CD14-positive monocyte (primary cell): ENCODE measurements around the gene ZCCHC17. TPM values are rescaled to one million over a fixed set of nuclear protein-coding genes. Genes with fewer than 3 reads are reported as not detected.

Source experiments
- DNase-seq, 3 donors: peaks; one replicate each; pipeline ENCODE4 v3.0.0-alpha.2; 2011 to 2022
- H2AFZ ChIP-seq: 2 replicates; pipeline ENCODE4 v1.6.0; 2012; ENCODE audit warnings: mild to moderate bottlenecking, low read depth, low read length, inconsistent platforms; ENCODE audit not compliant: insufficient read depth, poor library complexity, severe bottlenecking
- H3K27ac ChIP-seq, 2 donors: 1 replicate in 1 of 2; 2 replicates in 1 of 2; pipeline ENCODE4 v1.5.1; 2012 to 2013; ENCODE audit warnings: low read length in 2 of 2, control low read depth in 1 of 2, inconsistent platforms in 1 of 2, low read depth in 1 of 2, mild to moderate bottlenecking in 1 of 2
- H3K27me3 ChIP-seq, 2 donors: one replicate each; pipeline versions ENCODE4 v1.6.0 to v1.6.1; 2011 to 2013; ENCODE audit warnings: low read length in 2 of 2; ENCODE audit not compliant: control insufficient read depth in 2 of 2, insufficient read depth in 2 of 2
- H3K36me3 ChIP-seq, 2 donors: replicated peaks in 1 of 2; 1 replicate in 1 of 2; 2 replicates in 1 of 2; pipeline versions ENCODE4 v1.5.1 to v1.6.1; 2012 to 2013; ENCODE audit warnings: low read length in 2 of 2, control low read depth in 1 of 2, inconsistent platforms in 1 of 2, mild to moderate bottlenecking in 1 of 2; ENCODE audit not compliant: insufficient read depth in 2 of 2, control insufficient read depth in 1 of 2
- H3K4me1 ChIP-seq, 2 donors: 1 replicate in 1 of 2; 2 replicates in 1 of 2; pipeline versions ENCODE4 v1.5.1 to v1.6.1; 2012 to 2013; ENCODE audit warnings: low read length in 2 of 2, control low read depth in 1 of 2, inconsistent platforms in 1 of 2, mild to moderate bottlenecking in 1 of 2, moderate library complexity in 1 of 2; ENCODE audit not compliant: insufficient read depth in 2 of 2, control insufficient read depth in 1 of 2
- H3K4me2 ChIP-seq: replicated peaks from 2 replicates; pipeline ENCODE3; 2012; ENCODE audit warnings: low read length, moderate library complexity, mild to moderate bottlenecking; ENCODE audit not compliant: poor library complexity, severe bottlenecking; ENCODE audit errors: extremely low read depth
- H3K4me3 ChIP-seq, 3 experiments: fragments of 200-600 bp in 1 of 3; sonication (generic) in 1 of 3; replicated peaks in 1 of 3; 1 replicate in 2 of 3; 2 replicates in 1 of 3; pipeline ENCODE4 v1.5.1; 2011 to 2013; ENCODE audit warnings: low read length in 3 of 3, mild to moderate bottlenecking in 3 of 3, control low read depth in 2 of 3, low read depth in 2 of 3, inconsistent platforms in 1 of 3, moderate library complexity in 1 of 3
- H3K79me2 ChIP-seq: 2 replicates; pipeline ENCODE4 v1.6.0; 2012; ENCODE audit warnings: mild to moderate bottlenecking, control low read depth, inconsistent platforms, low read length, moderate library complexity; ENCODE audit not compliant: insufficient read depth
- H3K9ac ChIP-seq: 2 replicates; pipeline ENCODE4 v1.6.0; 2017; ENCODE audit warnings: low read length, mild to moderate bottlenecking; ENCODE audit not compliant: insufficient read depth, poor library complexity, severe bottlenecking
- H3K9me3 ChIP-seq, 2 donors: replicated peaks in 1 of 2; 1 replicate in 1 of 2; 2 replicates in 1 of 2; pipeline versions ENCODE4 v1.5.1 to v1.6.1; 2012 to 2013; ENCODE audit warnings: low read length in 2 of 2, control low read depth in 1 of 2; ENCODE audit not compliant: control insufficient read depth in 1 of 2, insufficient read depth in 1 of 2
- H4K20me1 ChIP-seq: 2 replicates; pipeline ENCODE4 v1.6.0; 2012; ENCODE audit warnings: mild to moderate bottlenecking, low read length, control low read depth, moderate library complexity; ENCODE audit not compliant: insufficient read depth
- H3K27ac Mint-ChIP-seq, 7 donors: one replicate each; pipeline ENCODE4 v1.8.0; 2020; ENCODE audit warnings: mild to moderate bottlenecking in 7 of 7, mixed read lengths in 7 of 7, moderate library complexity in 6 of 7, inconsistent platforms in 2 of 7
- H3K27me3 Mint-ChIP-seq, 3 donors: one replicate each; pipeline ENCODE4 v1.8.0; 2021 to 2022; ENCODE audit warnings: low read depth in 3 of 3, mild to moderate bottlenecking in 3 of 3, mixed read lengths in 3 of 3, moderate library complexity in 3 of 3, inconsistent platforms in 1 of 3
- H3K36me3 Mint-ChIP-seq, 2 donors: one replicate each; pipeline ENCODE4 v1.8.0; 2020; ENCODE audit warnings: mixed read lengths in 2 of 2, inconsistent platforms in 1 of 2, mild to moderate bottlenecking in 1 of 2
- H3K4me1 Mint-ChIP-seq: one replicate; pipeline ENCODE4 v1.8.0; 2020; ENCODE audit warnings: mild to moderate bottlenecking, mixed read lengths
- H3K4me3 Mint-ChIP-seq, 2 donors: one replicate each; pipeline ENCODE4 v1.8.0; 2020; ENCODE audit warnings: mild to moderate bottlenecking in 2 of 2, mixed read lengths in 2 of 2, moderate library complexity in 1 of 2
- H3K9me3 Mint-ChIP-seq, 7 donors: one replicate each; pipeline ENCODE4 v1.8.0; 2020 to 2022; ENCODE audit warnings: mixed read lengths in 7 of 7, mild to moderate bottlenecking in 6 of 7, moderate library complexity in 6 of 7, inconsistent platforms in 2 of 7
- CTCF ChIP-seq: fragments of 200-600 bp; IDR thresholded peaks from one replicate; pipeline ENCODE4 v1.8.0; 2022; ENCODE audit warnings: antibody characterized with exemption, mild to moderate bottlenecking
- WGBS: methylation state at CpG from one replicate; pipeline ENCODE4 v1.1.5; 2013; ENCODE audit warnings: missing lambda C conversion rate; ENCODE audit not compliant: insufficient coverage; 5-methylcytosine and 5-hydroxymethylcytosine counted together
- intact Hi-C, 2 donors: fragments of 100-400 bp; cut with micrococcal nuclease; formaldehyde crosslinking; loops; one replicate each; pipeline versions ENCODE4 v1.15.0 to v1.15.1; 2023
- polyA plus RNA-seq, 3 donors: library from polyadenylated mRNA; depleted of rRNA in 1 of 3; unstranded in 2 of 3; stranded (reverse) in 1 of 3; fragments of 300-500 nt in 2 of 3; fragments of >200 nt in 1 of 3; fragmentation: Illumina TruSeq in 2 of 3; gene quantifications; 1 replicate in 2 of 3; 2 replicates in 1 of 3; pipeline ENCODE4 v1.2.3, GENCODE V29; 2012 to 2021

The ZCCHC17 gene
- polyA plus RNA-seq, 3 donors: 17.0 to 32.3 (median 29.3) TPM

DNA sequence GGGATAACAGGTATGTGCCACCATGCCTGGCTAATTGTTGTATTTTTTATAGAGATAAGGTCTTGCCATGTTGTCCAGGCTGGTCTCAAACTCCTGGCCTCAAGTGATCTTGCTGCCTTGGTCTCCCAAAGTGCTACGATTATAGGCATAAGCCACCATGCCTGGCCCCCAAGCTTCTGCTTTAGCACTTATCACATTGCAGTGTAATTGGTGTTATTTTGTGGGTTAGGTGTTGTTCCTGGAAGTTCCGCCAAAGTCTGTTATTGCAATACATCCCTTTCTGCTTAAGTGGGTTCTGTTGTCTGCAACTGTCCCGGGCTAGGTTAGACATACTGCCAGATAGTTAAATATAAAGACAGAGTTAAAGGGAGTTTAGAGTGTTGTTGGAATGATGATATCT, 3.4 kb downstream of the ZCCHC17 start:
- Histone ChIP-seq H4K20me1 (peaks cover 6% of the 10 kb centered on the region), H3K27me3 (no peaks in the 10 kb centered on the region), H3K4me1 (peaks cover 23 to 27% of the 10 kb centered on the region in 2 donors), H2AFZ (no peak overlapping the region), H3K9me3 (no peaks in the 10 kb centered on the region), H3K4me3 (no peak overlapping the region), H3K79me2 (peaks cover 82% of the 10 kb centered on the region), H3K4me2 (no peak overlapping the region), H3K36me3 (peaks cover 2 to 5% of the 10 kb centered on the region in 2 donors), H3K27ac (no peak overlapping the region), H3K9ac (no peak overlapping the region)
- Mint-ChIP-seq H3K9me3 (no peaks in the 10 kb centered on the region), H3K27ac (peak overlapping the region in 2 of 7 donors; percentile 47 to 58), H3K4me3 (no peak overlapping the region), H3K36me3 (peaks cover 7 to 25% of the 10 kb centered on the region in 2 donors), H3K27me3 (no peaks in the 10 kb centered on the region), H3K4me1 (peaks cover 11% of the 10 kb centered on the region)
- intact Hi-C loops: no loop called here
- no peak for TF ChIP-seq CTCF
- no CpG with 5 or more reads among the region's 3 CpGs for WGBS
- DNase-seq: no peak

DNA sequence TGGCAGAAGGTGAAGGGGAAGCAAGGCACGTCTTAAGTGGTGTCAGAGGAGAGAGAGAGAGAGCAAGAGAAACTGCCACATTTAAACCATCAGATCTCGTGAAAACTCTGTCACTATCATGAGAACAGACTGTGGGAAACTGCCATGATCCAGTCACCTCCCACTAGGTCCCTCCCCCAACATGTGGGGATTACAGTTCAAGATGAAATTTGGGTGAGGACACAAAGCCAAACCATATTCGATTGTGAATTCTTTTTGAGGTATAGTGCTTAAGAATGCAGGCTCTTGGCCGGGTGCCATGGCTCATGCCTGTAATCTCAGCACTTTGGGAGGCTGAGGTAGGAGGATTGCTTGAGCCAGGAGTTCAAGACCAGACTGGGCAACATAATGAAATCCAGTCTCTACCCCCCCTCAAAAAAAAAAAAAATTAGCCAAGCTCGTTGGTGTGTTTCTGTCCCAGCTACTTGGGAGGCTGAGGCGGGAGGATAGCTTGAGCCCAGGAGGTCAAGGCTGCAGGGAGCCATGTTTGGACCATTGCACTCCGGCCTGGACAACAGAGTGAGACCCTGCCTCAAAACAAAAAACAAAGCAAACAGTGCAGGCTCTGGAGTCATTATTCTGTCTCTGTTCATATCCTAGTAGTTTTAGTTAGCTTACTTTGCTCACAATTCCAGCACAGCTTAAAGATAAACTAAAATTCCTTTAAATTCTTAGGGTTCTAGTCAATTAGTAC, 6.0 kb downstream of the ZCCHC17 start:
- Histone ChIP-seq H3K4me3 (no peak overlapping the region), H3K36me3 (peaks cover 7 to 13% of the 10 kb centered on the region in 2 donors), H3K4me1 (peaks cover 4 to 7% of the 10 kb centered on the region in 2 donors), H3K9ac (no peak overlapping the region), H3K4me2 (no peak overlapping the region), H2AFZ (no peak overlapping the region), H3K79me2 (peaks cover 58% of the 10 kb centered on the region), H3K9me3 (no peaks in the 10 kb centered on the region), H4K20me1 (peaks cover 6% of the 10 kb centered on the region), H3K27me3 (no peaks in the 10 kb centered on the region), H3K27ac (no peak overlapping the region)
- no peak for DNase-seq
- intact Hi-C loops: no loop called here
- Mint-ChIP-seq H3K36me3 (peaks cover 17 to 40% of the 10 kb centered on the region in 2 donors), H3K4me3 (no peak overlapping the region), H3K9me3 (no peaks in the 10 kb centered on the region), H3K4me1 (peaks cover 11% of the 10 kb centered on the region), H3K27ac (peak overlapping the region in 2 of 7 donors; percentile 22 to 52), H3K27me3 (no peaks in the 10 kb centered on the region)
- no peak for TF ChIP-seq CTCF
- 100% methylated on average over 2 of the region's 7 CpGs for WGBS
